GM19395 (cell line): ENCODE measurements around the gene KPNA3.

Experiments used
- ATAC-seq: cut with Tn5 transposase; IDR thresholded peaks from one replicate; pipeline ENCODE4 v1.9.1; 2021; ENCODE audit warnings: mild to moderate bottlenecking, moderate library complexity; ENCODE audit not compliant: unreplicated experiment

Gene KPNA3

GRCh38 chr13:49683489-49683888 lies 109.0 kb downstream of the KPNA3 start:
- ATAC-seq: peak; percentile 77

GRCh38 chr13:49681842-49682435 lies 110.5 kb downstream of the KPNA3 start:
- ATAC-seq: no peak

GRCh38 chr13:49679246-49679645 lies 113.2 kb downstream of the KPNA3 start:
- ATAC-seq: no peak

- ATAC-seq: no peak
These were observed 114.1 kb downstream of the KPNA3 start for GRCh38 chr13:49678191-49678914.

GRCh38 chr13:49676581-49677298 lies 115.7 kb downstream of the KPNA3 start:
- no peak for ATAC-seq

GRCh38 chr13:49670828-49671227 lies 121.7 kb downstream of the KPNA3 start:
- no peak for ATAC-seq

- ATAC-seq: peak; percentile 78
These were observed 122.7 kb downstream of the KPNA3 start for GRCh38 chr13:49669735-49670309.

GRCh38 chr13:49667773-49668172 lies 124.7 kb downstream of the KPNA3 start:
- no peak for ATAC-seq

GRCh38 chr13:49664606-49665005 lies 127.9 kb downstream of the KPNA3 start:
- no peak for ATAC-seq

- ATAC-seq: no peak
These were observed 135.2 kb downstream of the KPNA3 start for GRCh38 chr13:49657241-49657641.

- no peak for ATAC-seq
These were observed 136.6 kb downstream of the KPNA3 start for GRCh38 chr13:49655906-49656305.

- no peak for ATAC-seq
These were observed 138.5 kb downstream of the KPNA3 start for GRCh38 chr13:49654011-49654410.

GRCh38 chr13:49653478-49653877 lies 139.0 kb downstream of the KPNA3 start:
- no peak for ATAC-seq

- no peak for ATAC-seq
These were observed 139.9 kb downstream of the KPNA3 start for GRCh38 chr13:49652355-49653305.

- ATAC-seq: no peak
These were observed 140.7 kb downstream of the KPNA3 start for GRCh38 chr13:49651570-49652354.

- no peak for ATAC-seq
These were observed 142.5 kb downstream of the KPNA3 start for GRCh38 chr13:49649963-49650312.
